Gastroesophageal sphincter (tissue), 4 donors: ENCODE results near the gene TTC33. TPM values are rescaled to one million over a fixed set of nuclear protein-coding genes. Genes with fewer than 3 reads are reported as not detected.
"Not testable (repeated sequence)": the region's sequence is repeated elsewhere in the genome, so short reads cannot be mapped to it uniquely, and the experiment has no call there.

Source experiments
- ATAC-seq: fragments of 150-250 bp; one replicate; pipeline ENCODE4 v1.9.1; 2016; ENCODE audit warnings: mild to moderate bottlenecking, moderate library complexity
- H3K27ac ChIP-seq, 4 donors: fragments of 200-600 bp; sonication (generic) in 3 of 4; 1 replicate in 3 of 4; 2 replicates in 1 of 4; pipeline ENCODE4 v1.5.1; 2016 to 2019
- H3K27me3 ChIP-seq: fragments of 200-600 bp; sonication (generic); one replicate; pipeline ENCODE4 v1.5.1; 2019
- H3K36me3 ChIP-seq, 2 donors: fragments of 200-600 bp; sonication (generic); one replicate each; pipeline ENCODE4 v1.5.1; 2019; ENCODE audit warnings: control low read depth in 1 of 2
- H3K4me1 ChIP-seq, 3 donors: fragments of 200-600 bp; sonication (generic); 1 replicate in 2 of 3; 2 replicates in 1 of 3; pipeline ENCODE4 v1.5.1; 2016 to 2019; ENCODE audit warnings: control low read depth in 2 of 3
- H3K4me3 ChIP-seq, 2 donors: fragments of 200-600 bp; sonication (generic); one replicate each; pipeline ENCODE4 v1.5.1; 2019; ENCODE audit warnings: mild to moderate bottlenecking in 1 of 2, moderate library complexity in 1 of 2
- H3K9me3 ChIP-seq, 3 donors: fragments of 200-600 bp; sonication (generic); one replicate each; pipeline ENCODE4 v1.5.1; 2017 to 2019; ENCODE audit warnings: control low read depth in 2 of 3
- EP300 ChIP-seq: sonication (generic); formaldehyde crosslinking; IDR thresholded peaks from one replicate; pipeline ENCODE4 v1.6.1; 2017; ENCODE audit warnings: antibody characterized with exemption, mild to moderate bottlenecking
- POLR2A ChIP-seq, 2 donors: fragments of 450-650 bp; IDR thresholded peaks; one replicate each; pipeline ENCODE4 v1.6.1; 2017; ENCODE audit warnings: antibody characterized with exemption in 2 of 2, mild to moderate bottlenecking in 2 of 2, moderate library complexity in 1 of 2
- POLR2AphosphoS5 ChIP-seq: sonication (generic); formaldehyde crosslinking; IDR thresholded peaks from one replicate; pipeline ENCODE4 v1.6.1; 2017; ENCODE audit warnings: antibody characterized with exemption
- WGBS, 2 donors: methylation state at CpG; one replicate each; pipeline ENCODE4 v1.1.5; 2018; ENCODE audit warnings: low coverage in 1 of 2; 5-methylcytosine and 5-hydroxymethylcytosine counted together
- total RNA-seq, 4 donors: library from RNA; depleted of rRNA; stranded (reverse); fragments of >200 nt; gene quantifications; one replicate each; pipeline ENCODE4 v1.1.0, GENCODE V29; 2016
- TF ChIP-seq, protein P1 (sequence below), 4 experiments: fragments of 200-600 bp in 2 of 4; fragments of 450-650 bp in 2 of 4; sonication (generic) in 1 of 4; IDR thresholded peaks; one replicate each; pipeline ENCODE4 v1.5.1; 2017 to 2019; ENCODE audit warnings: antibody characterized with exemption in 4 of 4, mild to moderate bottlenecking in 2 of 4, moderate library complexity in 2 of 4

TTC33 gene
- total RNA-seq, 4 donors from 2014 or later, result 23.2 to 27.7 (median 25.8) TPM

DNA sequence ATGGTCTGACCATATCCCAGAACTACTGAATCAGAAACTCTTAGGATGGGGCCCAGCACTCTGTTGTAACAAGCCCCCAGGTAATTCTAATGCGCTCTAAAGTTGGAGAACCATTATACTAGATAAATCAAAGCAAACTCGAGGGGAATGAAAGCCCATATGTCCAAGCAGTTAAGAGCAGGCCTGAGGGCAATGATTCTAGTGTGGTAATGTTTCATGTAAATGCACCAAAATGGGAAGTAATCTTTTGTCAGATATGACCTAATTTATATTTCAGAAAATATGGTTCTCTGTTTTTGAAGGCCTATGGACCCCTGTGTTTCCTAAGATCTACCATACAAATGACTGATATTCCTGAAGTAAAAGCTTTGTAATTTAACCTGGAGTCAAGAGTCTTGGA is 184.0 kb downstream of the TTC33 start:
- no peak for TF ChIP-seq EP300
- TF ChIP-seq, protein P1, sequence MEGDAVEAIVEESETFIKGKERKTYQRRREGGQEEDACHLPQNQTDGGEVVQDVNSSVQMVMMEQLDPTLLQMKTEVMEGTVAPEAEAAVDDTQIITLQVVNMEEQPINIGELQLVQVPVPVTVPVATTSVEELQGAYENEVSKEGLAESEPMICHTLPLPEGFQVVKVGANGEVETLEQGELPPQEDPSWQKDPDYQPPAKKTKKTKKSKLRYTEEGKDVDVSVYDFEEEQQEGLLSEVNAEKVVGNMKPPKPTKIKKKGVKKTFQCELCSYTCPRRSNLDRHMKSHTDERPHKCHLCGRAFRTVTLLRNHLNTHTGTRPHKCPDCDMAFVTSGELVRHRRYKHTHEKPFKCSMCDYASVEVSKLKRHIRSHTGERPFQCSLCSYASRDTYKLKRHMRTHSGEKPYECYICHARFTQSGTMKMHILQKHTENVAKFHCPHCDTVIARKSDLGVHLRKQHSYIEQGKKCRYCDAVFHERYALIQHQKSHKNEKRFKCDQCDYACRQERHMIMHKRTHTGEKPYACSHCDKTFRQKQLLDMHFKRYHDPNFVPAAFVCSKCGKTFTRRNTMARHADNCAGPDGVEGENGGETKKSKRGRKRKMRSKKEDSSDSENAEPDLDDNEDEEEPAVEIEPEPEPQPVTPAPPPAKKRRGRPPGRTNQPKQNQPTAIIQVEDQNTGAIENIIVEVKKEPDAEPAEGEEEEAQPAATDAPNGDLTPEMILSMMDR (IDR thresholded peaks at IDR 0.05), result no peak
- TF ChIP-seq POLR2A (IDR thresholded peaks at IDR 0.05), result no peak
- no peak for TF ChIP-seq POLR2AphosphoS5
- H3K27ac ChIP-seq, result peak overlapping the region in 2 of 4 donors; percentile 4 to 5
- 83 to 88% methylated on average over 2 of the region's 2 CpGs for WGBS, 2 donors

DNA sequence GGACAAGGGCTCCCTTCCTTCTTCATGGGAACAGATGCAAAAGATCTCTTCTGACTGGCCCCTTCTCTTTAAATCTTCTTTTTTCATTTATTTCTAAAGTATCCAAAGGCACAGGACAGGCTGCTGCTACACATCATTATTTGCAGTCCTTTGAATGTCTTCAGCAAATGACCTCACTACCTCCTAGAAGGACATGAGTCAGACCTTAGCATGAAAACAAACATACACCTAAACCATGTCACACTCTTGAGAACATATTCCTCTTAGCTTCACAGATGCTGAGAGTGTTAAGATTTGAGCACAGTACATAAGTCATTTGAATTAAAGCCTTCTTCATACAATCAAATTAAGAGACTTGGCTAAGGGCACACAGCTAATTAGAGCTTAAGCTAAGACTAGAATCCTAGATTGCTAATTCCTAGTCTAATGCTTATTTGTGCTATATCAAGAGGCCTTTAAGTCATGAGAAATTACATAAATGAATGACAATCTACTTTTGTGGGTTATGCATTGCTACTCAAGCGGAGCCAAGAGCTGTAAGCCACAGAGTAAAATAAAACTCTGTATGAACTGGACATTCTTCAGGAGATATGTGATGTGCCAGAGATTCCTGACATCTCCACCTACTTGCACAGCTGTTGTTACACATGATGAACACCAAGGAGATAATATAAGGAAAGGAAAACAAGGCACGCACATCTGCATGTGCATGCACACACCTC is 185.2 kb downstream of the TTC33 start:
- no peaks in the 10 kb centered on the region for H3K36me3 ChIP-seq
- WGBS, 2 donors, result 74 to 100% methylated on average over 2 of the region's 2 CpGs
- H3K4me1 ChIP-seq, result peaks cover 0 to 6% (median 0%) of the 10 kb centered on the region in 3 donors
- peak overlapping the region in 3 of 4 donors; percentile 42 to 50 (median 43) for H3K27ac ChIP-seq
- H3K9me3 ChIP-seq, result no peaks in the 10 kb centered on the region
- H3K27me3 ChIP-seq, result no peaks in the 10 kb centered on the region
- peak; percentile 59 for ATAC-seq
- TF ChIP-seq POLR2A (IDR thresholded peaks at IDR 0.05), result no peak
- TF ChIP-seq EP300, result no peak
- TF ChIP-seq POLR2AphosphoS5, result no peak
- TF ChIP-seq, protein P1 (IDR thresholded peaks at IDR 0.05), result no peak
- H3K4me3 ChIP-seq, result no peak overlapping the region

More for the DNA sequence above, 184.0 kb downstream of the TTC33 start:
- H3K27me3 ChIP-seq, result no peaks in the 10 kb centered on the region
- peaks cover 0 to 6% (median 0%) of the 10 kb centered on the region in 3 donors for H3K4me1 ChIP-seq
- no peak for ATAC-seq
- H3K4me3 ChIP-seq, result no peak overlapping the region
- H3K9me3 ChIP-seq, result no peaks in the 10 kb centered on the region
- no peaks in the 10 kb centered on the region for H3K36me3 ChIP-seq

DNA sequence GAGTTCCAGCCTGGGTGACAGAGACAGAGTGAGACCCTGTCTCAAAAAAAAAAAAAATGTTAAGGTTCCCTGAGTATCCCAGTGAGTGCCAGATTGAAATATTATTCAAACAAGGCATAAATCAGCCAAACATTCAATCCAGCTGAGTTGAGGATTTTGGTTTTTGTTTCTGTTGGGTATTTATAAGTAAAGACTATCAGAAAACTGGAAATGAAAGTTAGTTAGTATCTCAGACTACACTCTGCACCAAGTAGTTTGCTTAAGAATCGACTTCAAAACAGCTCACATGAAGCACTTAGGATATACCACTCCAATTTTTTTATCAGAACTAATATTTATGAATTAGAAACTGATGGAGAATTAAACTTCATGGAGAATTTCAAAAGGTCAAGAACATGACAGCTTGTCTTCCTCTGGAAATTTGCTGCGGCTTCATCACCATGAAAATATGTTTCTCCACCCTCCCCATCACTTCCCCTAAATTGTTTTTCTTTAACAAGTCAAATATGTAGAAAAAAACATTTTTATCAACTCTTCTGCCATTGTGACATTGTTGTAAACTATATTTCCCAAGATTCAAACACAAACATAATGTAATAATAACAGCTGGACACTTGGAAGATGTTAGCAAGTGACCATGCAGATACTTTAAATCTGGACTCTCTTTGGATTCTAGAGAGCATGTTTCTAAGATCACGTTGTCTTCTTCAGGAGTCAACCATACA is 186.1 kb downstream of the TTC33 start:
- Histone ChIP-seq H3K27me3 (no peaks in the 10 kb centered on the region), H3K4me3 (no peak overlapping the region), H3K9me3 (no peaks in the 10 kb centered on the region), H3K36me3 (no peaks in the 10 kb centered on the region), H3K27ac (peak overlapping the region in 3 of 4 donors; percentile 8 to 43 (median 42)), H3K4me1 (peaks cover 0 to 6% (median 0%) of the 10 kb centered on the region in 3 donors)
- 28 to 35% methylated on average over 2 to 3 of the region's 3 CpGs for WGBS, 2 donors
- peak; percentile 28 for TF ChIP-seq POLR2AphosphoS5
- TF ChIP-seq, protein P1 (IDR thresholded peaks at IDR 0.05), result no peak
- ATAC-seq, result peak; percentile 46

DNA sequence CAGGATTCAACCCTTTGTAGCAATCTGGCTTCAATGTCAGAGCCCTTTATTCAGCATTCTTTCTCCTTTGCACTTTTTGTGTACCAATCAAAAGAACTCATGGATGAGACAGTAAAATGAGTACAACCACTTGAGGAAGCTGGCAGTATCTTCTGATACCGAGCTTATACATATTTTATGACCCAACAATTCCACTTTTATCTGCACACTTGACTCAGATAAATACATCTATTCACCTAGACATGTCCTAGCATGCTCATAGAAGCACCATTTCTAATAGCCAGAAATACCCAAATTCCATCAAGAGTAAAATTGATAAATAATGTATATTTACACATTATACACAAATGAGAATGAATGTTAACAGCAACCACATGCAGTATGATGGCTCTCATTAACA is 187.2 kb downstream of the TTC33 start:
- no peaks in the 10 kb centered on the region for H3K36me3 ChIP-seq
- H3K27me3 ChIP-seq, result no peaks in the 10 kb centered on the region
- no peak overlapping the region for H3K27ac ChIP-seq
- 86 to 93% methylated on average over 1 of the region's 1 CpG for WGBS, 2 donors
- H3K4me3 ChIP-seq, result no peak overlapping the region
- no peak for TF ChIP-seq POLR2AphosphoS5
- TF ChIP-seq, protein P1 (IDR thresholded peaks at IDR 0.05), result no peak
- no peak for TF ChIP-seq POLR2A (IDR thresholded peaks at IDR 0.05)
- H3K9me3 ChIP-seq, result no peaks in the 10 kb centered on the region
- ATAC-seq, result no peak
- H3K4me1 ChIP-seq, result peaks cover 0 to 6% (median 0%) of the 10 kb centered on the region in 3 donors

DNA sequence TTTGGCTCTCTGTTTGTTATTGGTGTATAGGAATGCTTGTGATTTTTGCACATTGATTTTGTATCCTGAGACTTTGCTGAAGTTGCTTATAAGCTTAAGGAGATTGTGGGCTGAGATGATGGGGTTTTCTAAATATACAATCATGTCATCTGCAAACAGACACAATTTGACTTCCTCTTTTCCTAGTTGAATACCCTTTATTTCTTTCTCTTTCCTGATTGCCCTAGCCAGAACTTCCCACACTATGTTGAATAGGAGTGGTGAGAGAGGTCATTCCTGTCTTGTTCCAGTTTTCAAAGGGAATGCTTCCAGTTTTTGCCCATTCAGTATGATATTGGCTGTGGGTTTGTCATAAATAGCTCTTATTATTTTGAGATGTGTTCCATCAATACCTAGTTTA is 192.6 kb downstream of the TTC33 start:
- not testable (repeated sequence) for H3K27me3 ChIP-seq, H3K4me3 ChIP-seq, H3K27ac ChIP-seq, H3K4me1 ChIP-seq, H3K9me3 ChIP-seq, H3K36me3 ChIP-seq, ATAC-seq
